Transverse colon (tissue), 4 donors: ENCODE measurements around the gene KCNN3. TPM values are rescaled to one million over a fixed set of nuclear protein-coding genes. Genes with fewer than 3 reads are reported as not detected.

Source experiments
- DNase-seq: peaks from one replicate; pipeline ENCODE4 v3.0.0-alpha.2; 2019
- H3K27ac ChIP-seq, 4 donors: fragments of 200-600 bp; sonication (generic); 2 replicates each; pipeline ENCODE4 v1.5.1; 2016 to 2018; ENCODE audit warnings: inconsistent platforms in 4 of 4
- H3K27me3 ChIP-seq: fragments of 200-600 bp; sonication (generic); 2 replicates; pipeline ENCODE4 v1.5.1; 2017; ENCODE audit warnings: inconsistent platforms
- H3K36me3 ChIP-seq, 4 donors: fragments of 200-600 bp; sonication (generic); 2 replicates each; pipeline ENCODE4 v1.5.1; 2017 to 2019; ENCODE audit warnings: inconsistent platforms in 4 of 4
- H3K4me1 ChIP-seq, 4 donors: fragments of 200-600 bp; sonication (generic); 2 replicates each; pipeline ENCODE4 v1.5.1; 2017 to 2020; ENCODE audit warnings: inconsistent platforms in 4 of 4
- H3K4me3 ChIP-seq, 4 donors: fragments of 200-600 bp; sonication (generic); 1 replicate in 1 of 4; 2 replicates in 3 of 4; pipeline versions ENCODE4 v1.5.1 to v1.6.1; 2017 to 2019; ENCODE audit warnings: inconsistent platforms in 4 of 4
- H3K9me3 ChIP-seq, 2 donors: fragments of 200-600 bp; sonication (generic); 2 replicates each; pipeline ENCODE4 v1.5.1; 2017 to 2019; ENCODE audit warnings: inconsistent platforms in 2 of 2
- CTCF ChIP-seq, 5 experiments: fragments of 200-600 bp in 3 of 5; fragments of 450-650 bp in 2 of 5; sonication (generic) in 3 of 5; IDR thresholded peaks; 1 replicate in 2 of 5; 2 replicates in 3 of 5; pipeline ENCODE4 v1.5.1; 2016 to 2017; ENCODE audit warnings: antibody characterized with exemption in 5 of 5, inconsistent platforms in 3 of 5, mild to moderate bottlenecking in 2 of 5, moderate library complexity in 1 of 5
- EP300 ChIP-seq: sonication (generic); formaldehyde crosslinking; IDR thresholded peaks from one replicate; pipeline ENCODE4 v1.6.1; 2017; ENCODE audit warnings: antibody characterized with exemption, low read depth
- POLR2A ChIP-seq: fragments of 450-650 bp; IDR thresholded peaks from one replicate; pipeline ENCODE4 v1.6.1; 2016; ENCODE audit warnings: antibody characterized with exemption, mild to moderate bottlenecking, moderate library complexity
- POLR2AphosphoS5 ChIP-seq, 3 donors: sonication (generic); formaldehyde crosslinking; IDR thresholded peaks; one replicate each; pipeline ENCODE4 v1.6.1; 2016; ENCODE audit warnings: antibody characterized with exemption in 3 of 3
- WGBS, 2 donors: methylation state at CpG; one replicate each; pipeline ENCODE4 v1.1.5; 2018; ENCODE audit warnings: low coverage in 1 of 2; 5-methylcytosine and 5-hydroxymethylcytosine counted together
- in situ Hi-C, 4 donors: fragments of 200-750 bp; cut with MboI; loops; one replicate each; pipeline versions ENCODE4 v1.15.0 to v1.15.1; 2017; ENCODE audit warnings: low sequenced_read_pairs in 3 of 4, low pct_ligation_motif_present in 1 of 4, low pct_unique_long_range_greater_than_20kb in 1 of 4
- intact Hi-C: fragments of 100-400 bp; cut with DNase I; formaldehyde crosslinking; loops from one replicate; pipeline ENCODE4 v1.15.1; 2023; ENCODE audit warnings: low total_unique reads
- total RNA-seq, 4 donors: library from RNA; depleted of rRNA; stranded (reverse); fragments of >200 nt; gene quantifications; one replicate each; pipeline ENCODE4 v1.1.0, GENCODE V29; 2016

Gene KCNN3
- total RNA-seq, 4 donors from 2014 or later = 2.3 to 5.0 (median 3.5) TPM

DNA sequence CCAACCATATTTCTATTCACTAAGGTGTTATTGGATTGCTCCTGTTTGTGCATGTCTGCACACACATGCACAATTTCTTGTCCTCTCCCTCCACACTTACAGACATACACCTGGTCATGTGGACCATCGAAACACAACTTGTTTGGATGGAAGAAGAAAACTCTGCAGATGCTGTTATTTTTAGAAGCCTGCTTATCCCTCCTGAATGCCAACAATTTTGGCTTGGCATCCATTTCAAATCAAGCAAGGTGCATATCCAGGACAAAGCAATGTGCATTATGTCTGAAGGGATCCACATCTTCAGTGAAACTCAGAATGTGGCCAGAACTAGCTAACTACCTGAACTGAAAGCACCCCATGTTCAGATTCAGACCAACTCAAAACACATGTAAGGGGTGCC is 163.2 kb downstream of the KCNN3 start:
- no peak for DNase-seq
- peaks cover 6% of the 10 kb centered on the region for H3K27me3 ChIP-seq
- 80 to 88% methylated on average over 1 of the region's 1 CpG for WGBS, 2 donors
- no peaks in the 10 kb centered on the region for H3K4me1 ChIP-seq
- no peak for TF ChIP-seq CTCF (IDR thresholded peaks at IDR 0.05)
- no peak for TF ChIP-seq POLR2AphosphoS5 (IDR thresholded peaks at IDR 0.05)
- no peak for TF ChIP-seq EP300
- no peak for TF ChIP-seq POLR2A
- no peak overlapping the region for H3K4me3 ChIP-seq
- in situ Hi-C loops = no loop called here
- no peaks in the 10 kb centered on the region for H3K36me3 ChIP-seq
- intact Hi-C loops = no loop called here
- H3K9me3 ChIP-seq = no peaks in the 10 kb centered on the region
- no peak overlapping the region for H3K27ac ChIP-seq

DNA sequence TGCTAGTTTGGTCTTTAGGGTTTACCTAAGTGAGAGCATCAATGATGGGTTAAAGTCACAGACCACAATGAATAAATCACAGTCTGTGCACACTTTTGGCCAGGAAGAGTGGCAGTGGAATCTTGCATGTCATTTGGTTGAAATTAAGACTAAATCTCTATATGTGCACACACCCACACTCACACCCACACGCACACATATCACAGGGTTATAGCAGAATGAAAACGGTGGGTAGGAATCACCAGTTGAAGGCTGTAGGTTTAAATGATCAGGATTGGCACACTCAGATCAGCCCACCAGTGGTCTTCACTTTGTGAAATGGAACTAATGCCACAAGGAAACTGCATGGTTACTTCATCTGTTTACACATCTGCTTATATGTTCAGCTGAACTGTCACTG is 164.5 kb downstream of the KCNN3 start:
- TF ChIP-seq POLR2AphosphoS5 (IDR thresholded peaks at IDR 0.05) (no peak), CTCF (IDR thresholded peaks at IDR 0.05) (no peak)
- H3K27ac ChIP-seq = no peak overlapping the region
- intact Hi-C loops (no loop called here), in situ Hi-C loops (no loop called here)
- H3K27me3 ChIP-seq = peaks cover 6% of the 10 kb centered on the region
- no peak for DNase-seq
- no peaks in the 10 kb centered on the region for H3K4me1 ChIP-seq
- 90% methylated on average over 2 of the region's 2 CpGs; no CpG with 5 or more reads in 1 of the 2 donors for WGBS, 2 donors
- H3K9me3 ChIP-seq = no peaks in the 10 kb centered on the region
- no peak overlapping the region for H3K4me3 ChIP-seq
- H3K36me3 ChIP-seq = no peaks in the 10 kb centered on the region

- H3K9me3 ChIP-seq = no peaks in the 10 kb centered on the region
- in situ Hi-C loops = no loop called here
- no peak overlapping the region for H3K27ac ChIP-seq
- intact Hi-C loops = no loop called here
- WGBS, 2 donors = 11 to 21% methylated on average over 2 to 5 of the region's 5 CpGs
- no peak overlapping the region for H3K4me3 ChIP-seq
- H3K27me3 ChIP-seq = peaks cover 9% of the 10 kb centered on the region
- H3K36me3 ChIP-seq = no peaks in the 10 kb centered on the region
- TF ChIP-seq POLR2A = no peak
- no peak for TF ChIP-seq POLR2AphosphoS5 (IDR thresholded peaks at IDR 0.05)
- TF ChIP-seq CTCF (IDR thresholded peaks at IDR 0.05) = no peak
- TF ChIP-seq EP300 = no peak
- no peaks in the 10 kb centered on the region for H3K4me1 ChIP-seq
- no peak for DNase-seq
These were observed 166.9 kb downstream of the KCNN3 start for GRCh38 chr1:154703170-154703569.

GRCh38 chr1:154698320-154699096 is 171.6 kb downstream of the KCNN3 start:
- Histone ChIP-seq H3K27ac (no peak overlapping the region), H3K9me3 (no peaks in the 10 kb centered on the region), H3K36me3 (no peaks in the 10 kb centered on the region), H3K4me1 (no peaks in the 10 kb centered on the region), H3K4me3 (no peak overlapping the region), H3K27me3 (peaks cover 11% of the 10 kb centered on the region)
- TF ChIP-seq CTCF (IDR thresholded peaks at IDR 0.05) (no peak), EP300 (no peak), POLR2A (no peak), POLR2AphosphoS5 (IDR thresholded peaks at IDR 0.05) (no peak)
- intact Hi-C loops = no loop called here
- DNase-seq = no peak
- 84 to 92% methylated on average over 2 to 4 of the region's 4 CpGs for WGBS, 2 donors
- in situ Hi-C loops = no loop called here
